Astrocyte of the spinal cord (primary cell): ENCODE results near the gene CTPS2.
"Not testable (repeated sequence)": the region's sequence is repeated elsewhere in the genome, so short reads cannot be mapped to it uniquely, and the experiment has no call there.

Source experiments
- DNase-seq: peaks from one replicate; pipeline ENCODE4 v3.0.0; 2011; ENCODE audit warnings: low read depth, low spot score
- H3K4me3 ChIP-seq: 2 replicates; pipeline ENCODE4 v1.5.1; 2011; ENCODE audit warnings: low read depth, mild to moderate bottlenecking, low read length, moderate library complexity
- in situ Hi-C: cut with HindIII; loops from 2 replicates; pipeline ENCODE4 v1.10.0; 2017; ENCODE audit warnings: low sequenced_read_pairs
- TF ChIP-seq, protein P1 (sequence below): IDR thresholded peaks from 2 replicates; pipeline ENCODE4 v1.5.1; 2012; ENCODE audit warnings: low read depth, mild to moderate bottlenecking, low read length, inconsistent platforms

CTPS2 gene

DNA sequence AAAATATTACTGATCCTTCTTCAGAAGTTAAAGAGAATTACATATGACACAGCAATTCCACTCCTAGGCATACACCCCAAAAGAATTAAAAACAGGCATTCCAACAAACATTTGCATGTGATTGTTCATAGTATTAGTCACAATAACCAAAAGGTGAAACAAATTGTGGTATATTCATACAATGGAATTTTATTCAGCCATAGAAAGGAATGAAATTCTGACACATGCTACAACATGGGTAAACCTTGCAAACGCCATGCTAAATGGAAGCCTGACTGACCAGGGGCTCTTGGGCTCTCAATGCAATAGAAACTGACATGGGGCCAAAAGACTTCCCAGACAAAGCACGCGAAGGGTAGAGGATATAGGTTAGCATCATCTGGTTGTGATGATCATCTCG, 124.6 kb downstream of the CTPS2 start:
- DNase-seq, result no peak
- in situ Hi-C loops, result no loop called here
- H3K4me3 ChIP-seq, result no peak overlapping the region
- TF ChIP-seq, protein P1, sequence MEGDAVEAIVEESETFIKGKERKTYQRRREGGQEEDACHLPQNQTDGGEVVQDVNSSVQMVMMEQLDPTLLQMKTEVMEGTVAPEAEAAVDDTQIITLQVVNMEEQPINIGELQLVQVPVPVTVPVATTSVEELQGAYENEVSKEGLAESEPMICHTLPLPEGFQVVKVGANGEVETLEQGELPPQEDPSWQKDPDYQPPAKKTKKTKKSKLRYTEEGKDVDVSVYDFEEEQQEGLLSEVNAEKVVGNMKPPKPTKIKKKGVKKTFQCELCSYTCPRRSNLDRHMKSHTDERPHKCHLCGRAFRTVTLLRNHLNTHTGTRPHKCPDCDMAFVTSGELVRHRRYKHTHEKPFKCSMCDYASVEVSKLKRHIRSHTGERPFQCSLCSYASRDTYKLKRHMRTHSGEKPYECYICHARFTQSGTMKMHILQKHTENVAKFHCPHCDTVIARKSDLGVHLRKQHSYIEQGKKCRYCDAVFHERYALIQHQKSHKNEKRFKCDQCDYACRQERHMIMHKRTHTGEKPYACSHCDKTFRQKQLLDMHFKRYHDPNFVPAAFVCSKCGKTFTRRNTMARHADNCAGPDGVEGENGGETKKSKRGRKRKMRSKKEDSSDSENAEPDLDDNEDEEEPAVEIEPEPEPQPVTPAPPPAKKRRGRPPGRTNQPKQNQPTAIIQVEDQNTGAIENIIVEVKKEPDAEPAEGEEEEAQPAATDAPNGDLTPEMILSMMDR, result no peak

DNA sequence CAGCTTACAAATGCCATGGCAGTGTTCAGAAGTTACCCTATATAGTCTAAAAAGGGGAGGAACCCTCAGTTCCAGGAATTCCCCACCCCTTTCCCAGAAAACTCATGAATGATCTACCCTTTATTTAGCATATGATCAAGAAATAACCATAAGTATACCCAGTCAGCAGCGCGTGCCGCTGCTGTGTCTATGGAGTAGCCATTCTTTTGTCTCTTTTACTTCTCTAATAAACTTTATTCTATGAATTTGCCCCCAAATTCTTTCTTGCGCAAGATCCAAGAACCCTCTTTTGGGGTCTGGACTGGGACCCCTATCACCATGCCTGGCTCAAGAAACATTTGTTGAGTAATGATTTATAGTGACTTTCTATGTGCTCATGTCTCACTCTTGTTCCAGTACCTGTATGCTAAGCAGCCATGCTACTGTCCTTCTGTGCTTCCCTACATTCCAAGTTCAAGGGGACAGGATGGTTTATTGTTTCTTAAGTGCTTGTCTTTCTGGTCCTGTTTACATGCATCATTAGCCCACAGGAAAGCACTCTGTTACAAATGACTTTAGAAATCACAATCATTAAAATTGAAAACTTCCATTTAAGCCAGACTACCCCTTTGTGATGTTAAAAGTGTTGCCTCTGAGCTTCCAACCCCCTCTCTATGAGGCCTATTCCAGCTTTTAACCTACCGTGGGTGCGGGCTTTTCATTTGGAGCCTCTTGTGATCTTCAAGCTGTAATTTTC, 125.9 kb downstream of the CTPS2 start:
- no peak for DNase-seq
- in situ Hi-C loops, result no loop called here
- TF ChIP-seq, protein P1, result no peak
- H3K4me3 ChIP-seq, result no peak overlapping the region

DNA sequence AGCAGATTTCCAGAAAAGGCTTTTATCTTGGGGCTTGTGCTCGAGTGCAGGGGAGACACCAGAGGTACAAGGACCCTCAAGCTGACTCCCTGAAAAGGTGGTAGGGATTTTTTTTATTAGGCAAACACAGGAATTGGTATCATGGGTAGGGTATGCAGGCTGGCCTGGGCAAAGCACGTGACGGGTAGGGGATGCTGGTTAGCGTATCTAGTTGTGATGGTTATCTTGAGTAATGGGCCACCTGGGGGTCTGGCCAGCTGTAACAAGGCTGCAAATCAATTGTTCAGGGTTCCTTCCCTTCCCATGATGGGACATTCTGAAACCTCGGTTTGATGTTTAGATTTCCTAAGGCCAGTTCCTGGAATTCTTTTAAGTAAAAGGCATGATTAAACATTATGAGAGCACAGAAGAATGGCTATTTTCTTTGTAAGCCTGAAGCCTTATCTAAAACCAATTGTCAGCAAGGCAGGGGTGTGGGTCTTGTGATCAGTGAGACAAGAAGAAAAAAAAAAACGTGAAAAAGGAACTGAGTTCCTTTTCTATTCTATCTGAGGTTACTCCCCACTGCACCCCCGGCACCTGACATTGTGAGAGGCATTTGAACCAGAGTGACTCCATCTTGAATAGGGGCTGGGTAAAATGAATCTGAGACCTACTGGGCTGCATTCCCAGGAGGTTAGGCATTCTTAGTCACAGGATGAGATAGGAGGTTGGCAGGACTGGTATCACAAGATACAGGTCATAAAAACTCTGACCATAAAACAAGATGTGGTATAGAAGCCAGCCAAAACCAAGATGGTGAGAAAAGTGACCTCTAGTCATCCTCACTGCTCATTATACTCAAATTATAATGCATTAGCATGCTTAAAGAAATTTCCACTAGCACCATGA, 126.7 kb downstream of the CTPS2 start:
- TF ChIP-seq, protein P1, result no peak
- in situ Hi-C loops, result no loop called here
- no peak for DNase-seq
- H3K4me3 ChIP-seq, result no peak overlapping the region

- in situ Hi-C loops, DNase-seq: not testable (repeated sequence)
These were observed 132.3 kb downstream of the CTPS2 start for GRCh38 chrX:16580004-16580797.

DNA sequence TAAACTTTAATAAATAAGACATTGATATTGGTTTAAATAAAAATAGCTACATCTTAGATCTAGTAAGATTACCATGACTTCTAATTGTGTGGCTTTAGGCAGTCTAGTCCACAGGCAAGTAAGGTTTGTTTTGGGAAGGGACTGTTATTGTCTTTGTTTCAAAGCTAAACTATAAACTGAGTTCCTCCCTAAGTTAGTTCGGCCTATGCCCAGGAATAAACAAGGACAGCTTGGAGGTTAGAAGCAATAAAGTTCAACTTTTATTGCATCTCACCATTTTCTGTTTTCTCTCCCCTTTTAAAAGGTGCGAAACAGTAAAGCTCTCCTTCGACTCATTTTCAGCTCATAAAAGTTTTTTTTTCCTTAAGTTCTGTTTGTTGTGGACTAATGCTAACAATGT, 133.0 kb downstream of the CTPS2 start:
- no peak for DNase-seq
- TF ChIP-seq, protein P1, result no peak
- in situ Hi-C loops, result no loop called here
- H3K4me3 ChIP-seq, result no peak overlapping the region

More at GRCh38 chrX:16580004-16580797, 132.3 kb downstream of the CTPS2 start:
- not testable (repeated sequence) for H3K4me3 ChIP-seq

DNA sequence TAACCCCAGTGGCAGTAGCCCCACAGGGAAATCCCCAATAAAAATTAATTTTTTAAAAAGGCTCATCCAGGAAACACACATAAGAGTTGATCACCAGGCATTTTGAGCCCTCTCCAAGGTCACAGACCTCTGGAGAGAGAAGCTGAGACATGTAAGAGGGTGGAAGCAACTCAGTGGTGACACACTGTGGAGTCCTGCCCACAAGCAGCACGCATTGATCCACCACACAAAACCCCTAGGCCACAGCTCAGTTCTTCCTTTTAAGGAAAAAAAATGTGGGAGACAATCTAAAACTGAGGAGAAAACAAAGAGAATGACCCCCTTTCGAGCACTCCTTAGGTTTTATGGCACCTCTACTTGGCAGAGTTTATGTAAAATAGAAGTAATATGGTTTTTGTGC, 134.3 kb downstream of the CTPS2 start:
- in situ Hi-C loops, result no loop called here
- peak; percentile 28 for DNase-seq
- no peak overlapping the region for H3K4me3 ChIP-seq
- TF ChIP-seq, protein P1, result peak; percentile 3
